ENCODE measurements around the gene CCDC14.

- TF ChIP-seq POLR2A (IDR thresholded peaks at IDR 0.05) (no peak), CTCF (IDR thresholded peaks at IDR 0.05) (no peak)
Observed at GRCh38 chr3:123914829-123915228, 46.2 kb downstream of the CCDC14 start.
